Stimulated activated naive CD8-positive, alpha-beta T cell treated with anti-CD3 and anti-CD28 coated beads, Interleukin-15, Interleukin-2, amounts not matched to agents 100 U/mL and 50 U/mL, for 24 hours (primary cell): Measurements from ENCODE around the gene SKP2.

Experiments used
- ATAC-seq: fragments of 150-1000 bp; cut with Tn5 transposase; one replicate; pipeline ENCODE4 v1.10.0; 2021
- DNase-seq: peaks from one replicate; pipeline ENCODE4 v3.0.0; 2021

Gene SKP2

GRCh38 chr5:36200513-36200912 is 48.6 kb downstream of the SKP2 start:
- no peak for DNase-seq
- ATAC-seq: no peak

- ATAC-seq: no peak
- DNase-seq: no peak
Measured at GRCh38 chr5:36202521-36202961, 50.6 kb downstream of the SKP2 start.

- no peak for ATAC-seq
- no peak for DNase-seq
Measured at GRCh38 chr5:36205329-36205728, 53.4 kb downstream of the SKP2 start.

GRCh38 chr5:36206913-36207312 is 55.0 kb downstream of the SKP2 start:
- ATAC-seq (no peak), DNase-seq (no peak)

GRCh38 chr5:36208786-36209185 is 56.9 kb downstream of the SKP2 start:
- ATAC-seq: no peak
- DNase-seq: no peak

GRCh38 chr5:36209664-36210063 is 57.8 kb downstream of the SKP2 start:
- no peak for ATAC-seq
- DNase-seq: no peak

GRCh38 chr5:36214436-36214835 is 62.5 kb downstream of the SKP2 start:
- ATAC-seq (no peak), DNase-seq (no peak)

- no peak for DNase-seq
- ATAC-seq: no peak
Measured at GRCh38 chr5:36215910-36216309, 64.0 kb downstream of the SKP2 start.

- no peak for ATAC-seq
- no peak for DNase-seq
Measured at GRCh38 chr5:36217567-36217966, 65.7 kb downstream of the SKP2 start.

GRCh38 chr5:36217988-36218387 is 66.1 kb downstream of the SKP2 start:
- DNase-seq (no peak), ATAC-seq (no peak)

- no peak for DNase-seq
- no peak for ATAC-seq
Measured at GRCh38 chr5:36222620-36223019, 70.7 kb downstream of the SKP2 start.

GRCh38 chr5:36227046-36227445 is 75.1 kb downstream of the SKP2 start:
- DNase-seq: no peak
- no peak for ATAC-seq

GRCh38 chr5:36228505-36228904 is 76.6 kb downstream of the SKP2 start:
- no peak for ATAC-seq
- DNase-seq: no peak

- no peak for DNase-seq
- no peak for ATAC-seq
Measured at GRCh38 chr5:36230151-36230790, 78.4 kb downstream of the SKP2 start.

- DNase-seq (no peak), ATAC-seq (no peak)
Measured at GRCh38 chr5:36232533-36232932, 80.6 kb downstream of the SKP2 start.
